ENCODE data around the gene MACROD2. TPM values are rescaled to one million over a fixed set of nuclear protein-coding genes. Genes with fewer than 3 reads are reported as not detected.

The MACROD2 gene
- total RNA-seq, 1 donor, result 1.3 TPM

GRCh38 chr20:14830899-14831298, 835.6 kb downstream of the MACROD2 start:
- no peak for TF ChIP-seq CTCF (IDR thresholded peaks at IDR 0.05; ENCODE audit: insufficient read depth, low read length)
- DNase-seq (ENCODE audit: low read depth), result no peak
- H3K4me3 ChIP-seq (ENCODE audit: low read depth, low read length), result no peak overlapping the region

DNA sequence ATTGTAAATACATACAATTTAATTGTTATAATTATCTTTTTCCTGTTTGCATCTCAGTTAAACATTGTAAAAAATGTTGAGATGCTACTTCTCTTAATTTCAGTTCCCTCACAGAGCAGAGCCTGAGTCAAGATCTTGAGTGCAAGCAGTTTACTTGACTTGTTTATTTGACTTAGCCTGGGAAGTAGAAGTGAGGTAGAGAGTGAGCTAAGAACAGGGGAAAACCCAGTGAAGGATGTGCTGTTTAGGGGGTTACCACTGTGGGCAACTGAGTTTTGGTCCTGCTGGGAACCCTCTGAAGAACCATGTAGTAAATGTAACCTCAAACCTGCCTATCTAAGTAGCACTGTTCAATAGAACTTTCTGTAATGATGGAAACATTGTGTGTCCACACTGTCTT, 837.3 kb downstream of the MACROD2 start:
- no peak overlapping the region for H3K4me3 ChIP-seq (ENCODE audit: low read depth, low read length)
- no peak for DNase-seq (ENCODE audit: low read depth)
- no peak for TF ChIP-seq CTCF (IDR thresholded peaks at IDR 0.05; ENCODE audit: insufficient read depth, low read length)

DNA sequence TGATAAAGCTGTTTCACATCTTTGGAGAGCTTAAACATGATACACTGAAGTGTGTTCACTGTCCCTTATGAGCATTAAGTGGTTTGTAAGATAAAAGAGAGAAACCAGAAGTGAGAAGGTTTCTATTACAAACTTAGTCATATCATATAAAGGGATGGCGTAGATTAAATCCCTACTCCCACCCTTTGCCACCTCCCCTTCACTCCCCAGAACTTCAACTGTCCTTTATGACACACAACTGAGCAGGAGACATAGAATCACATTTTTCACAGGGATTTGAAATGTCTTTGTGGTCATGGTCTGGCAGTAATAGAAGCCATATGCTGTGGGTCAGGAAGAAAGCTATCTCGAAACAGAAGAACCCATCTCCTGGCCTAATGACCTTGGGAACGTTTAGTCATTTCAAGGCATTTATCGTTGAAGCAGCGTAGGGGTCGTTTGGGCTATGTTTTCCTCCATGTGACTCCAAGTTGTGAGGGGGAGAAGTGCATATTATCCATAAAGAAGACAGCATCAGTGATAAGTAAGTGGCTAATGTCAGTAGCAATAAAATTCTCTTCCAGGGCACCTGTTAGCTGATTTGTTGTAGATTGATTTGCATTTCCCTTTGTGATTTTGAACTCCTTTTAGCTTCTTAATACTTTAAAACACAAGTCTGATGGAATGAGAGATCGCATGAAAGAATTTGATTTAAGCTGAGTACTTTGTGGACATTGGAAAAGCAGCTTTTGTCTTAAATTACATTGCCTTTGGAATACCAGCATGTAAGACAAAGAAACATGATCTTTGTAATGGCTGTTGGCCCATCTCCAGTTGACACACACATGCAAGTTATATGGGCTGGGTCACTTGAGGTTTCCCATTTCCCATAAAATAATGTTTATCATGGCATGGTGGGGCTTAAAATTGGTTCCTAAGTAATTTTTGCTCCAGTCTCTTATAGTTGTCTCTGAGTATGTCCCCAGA, 843.6 kb downstream of the MACROD2 start:
- TF ChIP-seq CTCF (IDR thresholded peaks at IDR 0.05; ENCODE audit: insufficient read depth, low read length), result no peak
- no peak overlapping the region for H3K4me3 ChIP-seq (ENCODE audit: low read depth, low read length)
- DNase-seq (ENCODE audit: low read depth), result no peak

DNA sequence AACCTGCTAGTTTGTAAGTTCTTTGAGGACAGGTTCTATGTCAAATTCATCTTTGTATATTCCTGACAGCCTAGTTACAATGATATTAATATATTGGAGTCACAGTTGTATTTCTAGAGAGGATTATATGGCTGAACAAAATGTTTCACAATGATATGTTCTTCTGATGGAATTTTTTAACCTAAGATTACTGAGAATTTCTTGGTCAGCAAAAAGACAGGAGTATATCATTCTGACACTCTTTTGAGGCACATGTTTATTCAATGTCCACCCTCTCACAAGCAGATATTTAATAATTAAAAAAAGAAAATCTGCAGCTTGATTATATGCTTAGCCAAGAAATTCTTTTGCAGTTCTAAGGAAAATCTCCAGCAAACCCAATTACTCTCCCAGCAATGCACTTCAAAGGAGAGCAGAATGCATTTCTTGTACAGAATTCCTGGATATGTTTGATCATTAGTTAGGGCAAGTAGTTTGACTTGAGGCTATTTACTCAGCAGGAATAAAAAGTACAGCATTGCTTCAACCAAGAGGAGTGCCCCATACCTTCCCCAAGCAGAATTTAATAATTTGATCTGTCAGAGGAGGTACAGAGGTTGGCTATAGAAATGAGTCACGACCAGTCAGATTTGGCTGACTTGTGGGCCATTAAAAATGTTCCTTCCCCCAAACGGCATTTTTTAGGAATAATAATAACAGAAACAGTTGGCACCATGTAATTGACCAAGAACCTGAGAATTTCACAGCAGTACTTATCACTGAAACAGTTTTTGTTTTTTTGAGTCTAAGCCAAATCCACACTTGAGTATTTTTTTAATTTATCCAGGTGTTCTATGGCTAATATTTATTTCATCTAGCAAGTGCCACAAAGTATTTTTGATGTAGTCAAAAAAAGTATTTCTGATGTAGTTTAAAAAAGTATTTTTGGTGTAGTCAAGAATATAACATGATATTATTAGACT, 850.2 kb downstream of the MACROD2 start:
- TF ChIP-seq CTCF (IDR thresholded peaks at IDR 0.05; ENCODE audit: insufficient read depth, low read length), result no peak
- no peak for DNase-seq (ENCODE audit: low read depth)
- H3K4me3 ChIP-seq (ENCODE audit: low read depth, low read length), result no peak overlapping the region

GRCh38 chr20:14848806-14849205, 853.5 kb downstream of the MACROD2 start:
- DNase-seq (ENCODE audit: low read depth), result no peak
- no peak for TF ChIP-seq CTCF (IDR thresholded peaks at IDR 0.05; ENCODE audit: insufficient read depth, low read length)
- no peak overlapping the region for H3K4me3 ChIP-seq (ENCODE audit: low read depth, low read length)

DNA sequence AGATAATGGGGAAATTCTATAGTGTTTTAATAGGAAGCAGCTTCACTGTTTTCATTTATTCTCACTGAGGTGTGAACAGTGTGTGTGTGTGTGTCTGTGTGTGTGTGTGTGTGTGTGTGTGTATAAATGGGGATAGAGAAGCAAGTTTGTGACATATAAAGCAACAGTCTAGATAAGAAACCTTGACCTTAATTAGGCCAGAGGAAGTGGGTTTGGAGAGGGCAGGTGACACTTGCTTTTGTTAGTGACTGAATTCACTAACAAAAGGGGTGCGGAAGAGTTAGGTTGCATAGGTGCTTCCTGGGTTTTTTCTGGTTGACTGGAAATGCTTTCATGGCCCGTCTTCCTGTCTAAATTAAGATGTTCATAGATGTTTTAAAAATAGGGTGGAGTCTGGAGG, 857.8 kb downstream of the MACROD2 start:
- no peak for DNase-seq (ENCODE audit: low read depth)
- TF ChIP-seq CTCF (IDR thresholded peaks at IDR 0.05; ENCODE audit: insufficient read depth, low read length), result no peak
- no peak overlapping the region for H3K4me3 ChIP-seq (ENCODE audit: low read depth, low read length)
